ENCODE measurements around the gene ZFYVE27.

- TF ChIP-seq EZH2 (IDR thresholded peaks at IDR 0.05) (no peak), CTCF (IDR thresholded peaks at IDR 0.05) (no peak)
Observed at GRCh38 chr10:97788552-97789442, 51.9 kb downstream of the ZFYVE27 start.

Measured in neural progenitor cell (in vitro differentiated cells).